GM12878 (cell line): ENCODE data around the gene POLR1G. TPM values are rescaled to one million over a fixed set of nuclear protein-coding genes. Genes with fewer than 3 reads are reported as not detected.
A peak's percentile ranks its signal among the peaks of the same experiment; 100 is the strongest.

ENCODE experiments used
- CREM ChIP-seq: IDR thresholded peaks from 2 replicates; pipeline ENCODE4 v1.6.1; 2014; ENCODE audit warnings: antibody characterized with exemption, low read depth
- EP300 ChIP-seq, 2 experiments: fragments of 150-350 bp in 1 of 2; IDR thresholded peaks; 2 replicates each; pipeline ENCODE4 v1.6.1; 2011 to 2012; ENCODE audit warnings: low read depth in 2 of 2, low read length in 2 of 2, borderline replicate concordance in 1 of 2, improper control_type of control experiment in 1 of 2, inconsistent platforms in 1 of 2; ENCODE audit not compliant: control insufficient read depth in 1 of 2
- KLF5 ChIP-seq: fragments of 450-650 bp; IDR thresholded peaks from 2 replicates; pipeline ENCODE4 v1.6.1; 2014; ENCODE audit warnings: mild to moderate bottlenecking; ENCODE audit not compliant: partially characterized antibody
- MLLT1 ChIP-seq: fragments of 450-650 bp; IDR thresholded peaks from 2 replicates; pipeline ENCODE4 v1.6.1; 2016; ENCODE audit warnings: mild to moderate bottlenecking
- MYC ChIP-seq: IDR thresholded peaks from 2 replicates; pipeline ENCODE4 v1.6.1; 2011; ENCODE audit warnings: mild to moderate bottlenecking, low read length, moderate library complexity, inconsistent platforms; ENCODE audit not compliant: insufficient read depth, insufficient replicate concordance, insufficient read length, severe bottlenecking
- NR2C1 ChIP-seq: fragments of 450-650 bp; IDR thresholded peaks from 2 replicates; pipeline ENCODE4 v1.6.1; 2017; ENCODE audit warnings: antibody characterized with exemption, mild to moderate bottlenecking, moderate library complexity
- RAD21 ChIP-seq: IDR thresholded peaks from 2 replicates; pipeline ENCODE4 v1.6.1; 2011; ENCODE audit warnings: mild to moderate bottlenecking, low read depth, low read length, moderate library complexity; ENCODE audit not compliant: insufficient read depth
- REST ChIP-seq: IDR thresholded peaks from 2 replicates; pipeline ENCODE4 v1.6.1; 2012; ENCODE audit warnings: mild to moderate bottlenecking, low read depth, low read length
- STAT1 ChIP-seq: fragments of 450-650 bp; conservative IDR thresholded peaks from 2 replicates; pipeline ENCODE4 v1.6.1; 2014; ENCODE audit warnings: antibody characterized with exemption, mild to moderate bottlenecking
- SUZ12 ChIP-seq: fragments of 200-600 bp; sonication (generic); IDR thresholded peaks from one replicate; pipeline ENCODE4 v1.6.1; 2018; ENCODE audit warnings: antibody characterized with exemption, mild to moderate bottlenecking; ENCODE audit not compliant: unreplicated experiment
- TBL1XR1 ChIP-seq: IDR thresholded peaks from 2 replicates; pipeline ENCODE4 v1.6.1; 2012; ENCODE audit warnings: low read depth, low read length, improper control_type of control experiment
- WRNIP1 ChIP-seq: IDR thresholded peaks from 2 replicates; pipeline ENCODE4 v1.6.1; 2011; ENCODE audit warnings: low read depth, low read length, improper control_type of control experiment, borderline replicate concordance
- ZBED1 ChIP-seq: IDR thresholded peaks from 2 replicates; pipeline ENCODE4 v1.6.1; 2016; ENCODE audit warnings: borderline replicate concordance
- ZBTB4 ChIP-seq: fragments of 450-650 bp; formaldehyde crosslinking; IDR thresholded peaks from 2 replicates; pipeline ENCODE4 v1.4.0; 2022; ENCODE audit warnings: mild to moderate bottlenecking, moderate library complexity
- polyA plus RNA-seq, 11 experiments: library from polyadenylated mRNA; depleted of rRNA in 4 of 11; unstranded in 6 of 11; stranded (reverse) in 5 of 11; fragments of >200 nt; fragmentation: Nextera tagmentation in 4 of 11; fragmentation: Illumina TruSeq in 1 of 11; extraction: Ambion mirVana in 4 of 11; extraction: Trizol in 1 of 11; gene quantifications; 1 replicate in 1 of 11; 2 replicates in 10 of 11; pipeline versions ENCODE4 v1.2.1 to v1.2.3, GENCODE V29; 2011 to 2016; ENCODE audit warnings: inconsistent platforms in 2 of 11, missing spikeins in 2 of 11, low read depth in 1 of 11
- total RNA-seq, 4 experiments: library from RNA; depleted of rRNA in 3 of 4; stranded (reverse); fragments of >200 nt in 3 of 4; fragmentation: Illumina TruSeq in 1 of 4; extraction: Trizol in 1 of 4; gene quantifications; 2 replicates each; pipeline versions ENCODE4 v1.2.1 to v1.2.3, GENCODE V29; 2013 to 2021

Gene POLR1G
- total and polyA plus RNA-seq, 10 of the 15 experiments (the other 5 are each of a cell fraction or from before 2014, with no cell fraction given), result 2.0 to 30.9 (median 20.5) TPM

- TF ChIP-seq ZBTB4 (CRISPR knock-in tag), result no peak
- no peak for TF ChIP-seq RAD21
- TF ChIP-seq TBL1XR1, result no peak; the same call in 1 of the 2 replicates
- peak; percentile 100 for TF ChIP-seq KLF5
- peak; percentile 89 for TF ChIP-seq MLLT1
- no peak for TF ChIP-seq ZBED1
- peak; percentile 66; the same call in 1 of the 2 replicates for TF ChIP-seq NR2C1
- TF ChIP-seq MYC, result no peak
- no peak; the same call in 1 of the 2 replicates for TF ChIP-seq STAT1
- TF ChIP-seq REST, result no peak
- TF ChIP-seq EP300 (IDR thresholded peaks at IDR 0.05; ENCODE audit: borderline replicate concordance in 1 of 2, control insufficient read depth in 1 of 2, low read depth in 2 of 2, low read length in 2 of 2), result peak in 1 of 2 experiments; percentile 52; a peak in 2 of 4 replicates
- peak; percentile 88; the same call in 1 of the 2 replicates for TF ChIP-seq WRNIP1
- TF ChIP-seq CREM, result peak; percentile 40
- TF ChIP-seq SUZ12, result no peak
These were observed at the start of gene POLR1G (continued) for GRCh38 chr19:45406226-45407090.
